RWPE1 (cell line): ENCODE data around the gene VRTN.

ENCODE experiments used
- CTCF ChIA-PET: fragments of 350-600 bp; sonication (Branson Sonifier 250); formaldehyde crosslinking; extraction: SDS; loops from one replicate; lab custom pipeline; 2021; lab: Yijun Ruan, JAX
- POLR2A ChIA-PET: fragments of 400-600 bp; formaldehyde crosslinking; extraction: SDS; loops from one replicate; lab custom pipeline; 2020; ENCODE audit warnings: antibody characterized with exemption; ENCODE audit not compliant: low non-redundant PET; lab: Yijun Ruan, JAX
- DNase-seq: peaks from one replicate; pipeline ENCODE4 v3.0.0; 2012; ENCODE audit warnings: low spot score
- H3K27ac ChIP-seq: fragments of 450-650 bp; 2 replicates; pipeline ENCODE4 v1.5.1; 2017
- CTCF ChIP-seq: fragments of 450-650 bp; conservative IDR thresholded peaks from 2 replicates; pipeline ENCODE4 v1.5.1; 2017; ENCODE audit warnings: low read depth, mild to moderate bottlenecking

VRTN gene

DNA sequence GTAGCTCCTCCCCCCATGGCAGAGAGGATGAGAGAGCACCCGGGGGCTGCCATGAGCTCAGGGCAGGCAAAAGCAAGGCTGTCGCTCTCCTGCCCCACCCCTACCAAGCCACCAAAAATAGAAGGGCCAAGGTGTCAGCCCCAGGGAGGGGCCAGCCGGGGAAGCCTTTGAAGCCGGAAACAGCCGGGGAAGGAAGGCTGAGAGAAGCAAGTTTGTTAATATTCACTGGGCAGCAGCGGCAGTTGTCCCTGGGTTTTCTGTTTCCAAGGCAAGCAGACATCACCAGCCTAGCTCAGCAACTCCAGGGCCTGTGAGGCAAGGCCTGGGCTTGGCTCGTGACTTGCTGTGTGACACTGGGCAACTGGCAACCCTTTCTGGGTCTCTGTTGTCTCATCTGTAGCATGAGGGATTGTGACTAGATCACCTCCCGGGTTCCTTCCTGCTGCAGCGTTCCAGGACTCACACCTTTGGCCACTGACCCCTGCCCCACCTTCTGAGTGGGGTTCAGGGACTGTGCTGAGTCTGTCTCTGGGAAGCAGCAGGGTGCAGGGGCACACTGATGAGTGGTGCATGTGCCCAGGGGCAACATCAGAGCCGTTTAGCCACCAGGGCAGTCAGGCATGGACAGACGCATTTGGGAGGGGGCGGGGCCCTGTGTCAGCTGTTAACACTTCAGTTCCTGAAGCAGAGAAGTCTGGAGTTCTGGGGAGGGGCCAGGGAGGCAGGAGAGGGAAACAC is 53.4 kb downstream of the VRTN start:
- POLR2A ChIA-PET, result no interaction called here
- CTCF ChIA-PET, result no interaction called here
- TF ChIP-seq CTCF, result no peak
- no peak overlapping the region for H3K27ac ChIP-seq
- DNase-seq, result no peak

DNA sequence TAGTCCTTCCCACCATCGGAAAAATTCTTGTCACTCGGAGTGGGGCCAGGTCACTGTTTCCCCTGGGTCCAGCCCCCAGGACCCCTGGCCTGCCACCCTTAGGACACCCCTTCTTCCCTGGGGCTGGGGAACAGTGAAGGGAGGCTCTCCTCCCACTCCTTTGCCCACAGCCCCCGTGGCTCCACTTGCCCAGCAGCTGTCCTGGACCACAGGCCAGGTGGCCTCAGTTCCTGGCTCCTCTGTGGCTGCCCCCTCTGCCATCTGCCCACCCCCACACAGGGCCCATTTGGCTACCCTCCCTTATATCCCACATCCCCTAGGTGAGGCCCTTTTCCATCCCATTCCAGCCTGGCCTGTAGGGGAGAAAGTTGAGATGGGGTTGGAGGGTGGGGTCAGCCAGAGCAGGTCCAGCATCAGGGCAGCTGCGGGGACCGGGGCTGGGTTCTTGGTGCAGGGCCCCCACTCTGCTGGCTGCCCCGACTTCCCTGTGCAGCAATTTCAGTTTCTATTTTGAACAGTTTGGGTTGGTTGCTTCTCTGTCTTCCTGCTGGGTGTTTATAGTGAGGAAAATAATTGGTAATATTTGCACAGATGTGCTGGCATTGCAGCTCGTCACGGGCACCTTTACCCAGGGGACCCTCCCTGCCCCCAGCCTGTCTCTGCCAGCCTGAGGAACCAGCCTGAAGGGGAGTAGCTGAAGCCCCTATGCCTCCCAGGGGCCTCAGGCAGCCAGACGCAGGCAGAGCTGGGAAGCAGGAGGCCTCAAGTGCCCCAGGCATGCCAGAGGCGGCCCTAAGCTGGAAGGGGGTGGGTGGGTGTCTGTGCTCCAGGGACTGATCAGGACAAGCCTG is 54.4 kb downstream of the VRTN start:
- TF ChIP-seq CTCF, result no peak
- H3K27ac ChIP-seq, result no peak overlapping the region
- DNase-seq, result no peak
- ChIA-PET CTCF (no interaction called here), POLR2A (no interaction called here)

- no peak for TF ChIP-seq CTCF
- ChIA-PET CTCF (no interaction called here), POLR2A (no interaction called here)
These were observed 55.5 kb downstream of the VRTN start for GRCh38 chr14:74403619-74404417.

GRCh38 chr14:74404435-74404834 is 56.2 kb downstream of the VRTN start:
- ChIA-PET CTCF (no interaction called here), POLR2A (interaction anchor here (0.5 kb wide), 1 partner anchor 26 kb away, joined by 4 read pairs; no protein-coding TSS in a partner anchor)
- no peak overlapping the region for H3K27ac ChIP-seq
- no peak for DNase-seq
- no peak for TF ChIP-seq CTCF

More at GRCh38 chr14:74403619-74404417, 55.5 kb downstream of the VRTN start:
- no peak overlapping the region for H3K27ac ChIP-seq
- DNase-seq, result no peak

DNA sequence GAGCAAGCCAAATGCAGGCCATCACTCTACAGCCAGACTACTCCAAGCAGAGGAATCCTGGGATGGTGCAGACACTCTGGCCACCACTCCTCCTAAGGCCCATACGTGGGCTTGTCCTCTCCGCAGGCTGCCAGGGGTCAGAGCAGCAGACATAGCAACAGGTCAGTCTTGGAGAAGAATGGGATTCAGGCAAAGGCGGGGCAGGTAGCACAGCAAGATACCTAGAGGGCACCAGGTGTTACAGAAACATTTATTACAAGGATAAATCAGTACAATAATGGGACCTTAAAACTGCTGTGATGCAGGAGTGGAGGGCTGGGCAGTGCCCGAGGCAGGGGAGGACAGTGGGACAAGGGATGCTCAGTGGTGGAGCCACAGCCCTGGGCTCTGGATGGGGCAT is 57.4 kb downstream of the VRTN start:
- ChIA-PET POLR2A (no interaction called here), CTCF (no interaction called here)
- DNase-seq, result no peak
- no peak overlapping the region for H3K27ac ChIP-seq
- no peak for TF ChIP-seq CTCF
